HG03025 (cell line): ENCODE results near the gene BIN1.

Experiments used
- ATAC-seq: cut with Tn5 transposase; IDR thresholded peaks from one replicate; pipeline ENCODE4 v1.9.1; 2021; ENCODE audit warnings: mild to moderate bottlenecking, moderate library complexity; ENCODE audit not compliant: unreplicated experiment, low FRiP score

BIN1 gene

GRCh38 chr2:127093648-127094210 lies 13.2 kb downstream of the BIN1 start:
- no peak for ATAC-seq

- no peak for ATAC-seq
These were observed 13.9 kb downstream of the BIN1 start for GRCh38 chr2:127092901-127093516.

GRCh38 chr2:127092306-127092705 lies 14.6 kb downstream of the BIN1 start:
- ATAC-seq, result no peak

- ATAC-seq, result no peak
These were observed 15.1 kb downstream of the BIN1 start for GRCh38 chr2:127091886-127092285.

- ATAC-seq, result no peak
These were observed 15.8 kb downstream of the BIN1 start for GRCh38 chr2:127091148-127091547.

DNA sequence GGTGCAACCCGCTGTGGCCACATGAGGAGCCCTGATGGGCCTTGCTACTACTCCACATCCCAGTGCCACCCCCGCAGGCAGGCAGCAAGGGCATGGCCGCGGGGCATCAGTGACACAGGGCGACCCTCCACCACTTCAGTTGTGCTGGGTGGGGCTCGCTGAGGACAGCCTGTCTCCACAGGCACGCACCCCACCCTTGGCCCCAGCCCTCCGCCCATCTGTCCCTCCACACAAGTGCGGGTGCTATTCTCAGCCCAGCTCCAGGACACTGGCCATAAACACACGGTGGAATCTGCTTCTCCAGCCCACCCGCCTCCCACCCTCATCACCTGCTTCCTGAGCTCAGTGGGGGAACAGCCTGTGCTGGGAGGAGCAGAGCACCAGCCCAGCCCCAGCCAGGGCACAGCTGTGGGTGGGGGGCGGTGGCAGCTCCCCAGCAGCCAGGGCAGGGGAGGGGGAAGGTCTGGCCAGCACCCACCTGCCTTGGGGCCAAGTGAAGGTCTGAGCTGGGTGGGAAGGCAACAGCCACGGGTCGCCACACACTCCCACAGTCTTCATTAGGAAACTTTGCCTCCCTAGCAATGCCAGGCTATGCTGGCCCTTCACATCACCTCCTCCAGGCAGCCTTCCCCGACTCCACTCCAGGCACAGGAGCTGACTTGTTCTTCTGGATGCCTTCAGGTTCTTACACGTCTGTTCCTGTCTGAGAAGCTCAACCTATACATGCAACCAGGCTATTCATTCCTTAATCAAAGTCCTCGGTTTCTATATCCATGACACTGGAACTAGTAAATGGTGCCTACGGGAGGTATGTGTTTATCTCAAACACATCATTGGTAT lies 16.5 kb downstream of the BIN1 start:
- no peak for ATAC-seq

DNA sequence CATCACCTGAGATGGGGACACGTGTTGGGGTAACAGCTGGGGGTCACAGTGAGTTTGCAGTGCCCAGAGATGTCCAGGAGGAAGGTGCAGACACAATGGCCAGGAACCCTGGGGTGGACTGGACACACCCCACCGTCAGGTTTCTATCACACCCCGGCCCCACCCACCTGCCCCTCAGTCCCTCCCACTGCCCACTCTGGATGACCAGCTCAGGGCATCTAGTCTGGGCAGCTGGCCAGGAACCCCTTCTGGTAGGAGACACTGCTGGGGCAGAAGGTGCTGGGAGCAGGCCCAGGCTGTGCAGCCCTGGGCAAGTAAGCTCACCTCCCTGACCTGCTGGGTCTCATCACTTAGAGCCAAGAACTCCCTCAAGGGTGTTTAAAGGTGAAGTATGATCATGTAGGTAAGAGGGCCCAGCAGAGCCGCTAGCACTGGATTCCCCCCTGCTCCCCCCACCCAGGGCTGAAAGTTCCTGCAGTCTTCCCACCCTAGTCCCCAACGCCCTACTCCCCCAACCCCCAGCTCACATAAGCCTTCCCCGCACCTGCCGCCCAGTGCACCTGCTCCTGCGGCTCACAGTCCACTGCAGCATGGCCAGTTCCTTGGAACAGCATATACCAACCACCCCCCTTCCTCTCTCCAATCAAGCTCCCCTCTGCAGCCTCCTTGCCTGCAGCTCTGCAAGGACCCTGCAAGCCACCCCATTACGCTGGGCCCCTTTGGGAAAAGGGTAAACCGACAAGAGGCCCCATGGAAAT lies 17.3 kb downstream of the BIN1 start:
- ATAC-seq, result no peak

- no peak for ATAC-seq
These were observed 18.2 kb downstream of the BIN1 start for GRCh38 chr2:127088706-127089105.

GRCh38 chr2:127087791-127088495 lies 19.0 kb downstream of the BIN1 start:
- no peak for ATAC-seq

GRCh38 chr2:127086990-127087790 lies 19.8 kb downstream of the BIN1 start:
- peak; percentile 70 for ATAC-seq

DNA sequence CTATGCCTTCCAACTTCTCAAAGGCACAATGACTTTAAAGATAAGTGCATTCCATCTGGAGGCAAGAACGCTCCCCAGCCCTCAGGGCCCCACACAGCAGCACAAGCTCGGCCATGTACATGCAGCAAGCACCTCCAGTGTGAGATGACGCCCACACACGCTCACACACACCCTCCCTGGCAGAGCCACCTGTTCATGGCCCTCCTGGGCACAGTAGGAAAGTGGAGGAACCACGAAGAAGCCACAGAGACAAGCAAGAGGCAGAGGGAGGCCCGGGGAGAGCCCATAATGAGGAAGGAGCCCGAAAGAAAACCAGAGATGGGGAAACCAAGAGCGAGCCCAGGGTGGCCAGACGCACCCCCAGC lies 21.7 kb downstream of the BIN1 start:
- ATAC-seq, result no peak

- ATAC-seq, result no peak
These were observed 22.2 kb downstream of the BIN1 start for GRCh38 chr2:127084611-127085316.

DNA sequence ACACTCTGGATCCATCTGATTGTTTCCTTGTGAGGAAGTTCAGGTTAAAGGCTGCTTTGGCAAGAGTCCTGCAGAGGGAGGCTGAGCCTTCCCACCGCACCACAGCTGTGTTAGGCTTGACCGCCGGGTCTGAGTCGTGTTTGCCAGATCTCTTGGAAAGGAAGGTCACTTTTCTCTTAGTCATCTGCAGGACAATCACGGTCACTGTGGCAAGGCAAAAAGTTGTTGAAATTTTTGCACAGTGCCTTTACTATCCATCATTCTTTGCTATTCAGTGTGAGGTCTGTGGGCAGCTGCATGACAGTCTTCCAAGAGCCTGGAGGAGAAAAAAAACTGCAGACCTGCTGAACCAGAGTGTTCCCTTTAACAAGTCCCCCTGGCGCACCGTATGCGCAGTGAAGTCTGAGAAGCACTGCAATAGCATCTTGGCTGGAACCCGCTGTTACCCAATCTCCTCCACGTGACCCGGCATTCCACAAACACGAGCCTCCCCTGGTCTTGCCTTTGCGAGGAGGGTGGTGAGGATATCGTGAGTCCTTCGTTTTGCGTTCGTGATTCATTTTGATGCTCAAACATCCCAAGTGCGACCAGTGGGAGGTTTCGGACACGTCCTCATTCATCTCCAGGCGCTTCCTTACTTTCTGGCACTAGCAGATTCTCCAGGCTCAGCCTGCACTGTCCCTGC lies 23.0 kb downstream of the BIN1 start:
- ATAC-seq, result no peak

- no peak for ATAC-seq
These were observed 24.0 kb downstream of the BIN1 start for GRCh38 chr2:127082974-127083373.

GRCh38 chr2:127081826-127082633 lies 24.9 kb downstream of the BIN1 start:
- ATAC-seq, result peak; percentile 42

- ATAC-seq, result peak; percentile 39
These were observed 25.8 kb downstream of the BIN1 start for GRCh38 chr2:127080938-127081755.
